IPS-NIHi7 (cell line): ENCODE measurements around the gene BCL11A.

Experiments
- DNase-seq: peaks from one replicate; pipeline ENCODE4 v3.0.0; 2012; ENCODE audit warnings: mixed read lengths; ENCODE audit errors: extremely low spot score

The BCL11A gene

DNA sequence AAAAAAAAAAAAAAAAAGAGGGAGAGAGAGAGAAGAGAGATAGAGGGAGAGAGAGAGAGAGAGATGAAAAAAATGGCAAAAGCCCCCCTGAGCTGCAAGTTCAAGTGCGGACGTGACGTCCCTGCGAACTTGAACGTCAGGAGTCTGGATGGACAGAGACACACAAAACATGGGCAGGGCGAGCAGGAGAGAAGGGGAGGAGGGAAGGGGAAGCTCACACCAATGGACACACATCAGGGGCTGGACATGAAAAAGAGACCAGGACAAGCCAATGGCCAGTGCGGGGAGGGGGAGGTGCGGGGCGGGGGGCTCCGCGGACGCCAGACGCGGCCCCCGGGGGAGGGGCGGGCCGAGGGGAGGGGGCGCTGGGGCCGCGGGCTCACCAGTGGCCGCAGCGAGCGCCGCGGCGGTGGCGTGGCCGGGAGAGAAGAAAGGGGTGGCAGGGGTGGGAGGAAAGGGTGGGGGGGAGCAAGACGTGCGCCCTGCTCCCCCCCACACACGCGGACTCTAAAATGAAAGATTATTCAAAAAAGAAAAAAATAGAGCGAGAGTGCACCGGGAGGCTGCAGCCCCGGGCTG lies at the start of gene BCL11A:
Gene BCL11A (minus strand): TSS at position 160 of the 579 bp plus-strand sequence. CDS start 384 bp downstream, outside the sequence.
- no peak for DNase-seq

DNA sequence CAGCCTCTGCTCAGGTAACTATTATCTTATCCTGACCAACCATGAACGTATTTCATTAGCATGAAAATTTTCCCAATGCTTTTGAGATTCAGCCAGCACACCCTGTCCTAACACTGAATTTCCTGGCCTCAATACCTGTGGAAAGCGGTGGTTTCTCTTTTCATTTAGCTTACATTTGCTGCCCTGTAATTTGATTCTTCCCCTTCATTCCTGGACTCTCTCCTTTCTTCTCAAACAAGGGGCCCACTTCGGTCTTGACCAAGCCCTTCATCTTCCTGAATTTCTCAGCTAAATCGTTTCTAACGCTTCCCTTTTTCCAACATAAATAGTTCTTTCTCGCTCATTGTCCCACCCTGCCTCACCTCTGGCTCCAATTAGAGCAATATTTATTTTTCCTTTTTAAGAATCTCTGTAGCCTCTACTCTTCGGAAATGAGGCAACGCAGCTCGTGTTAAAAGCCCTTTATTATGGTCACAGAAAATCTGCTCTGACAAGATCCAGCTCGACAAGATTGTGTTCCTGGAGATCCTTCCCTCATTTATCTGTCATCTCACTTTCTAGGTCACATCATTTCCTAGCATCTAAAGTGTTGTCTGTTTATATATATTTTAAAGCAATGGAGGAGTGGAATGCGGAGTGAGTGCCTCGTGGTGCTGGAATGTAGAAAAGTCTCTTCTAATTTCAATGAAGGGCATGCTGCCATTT lies 49.5 kb upstream of the BCL11A start:
- no peak for DNase-seq

DNA sequence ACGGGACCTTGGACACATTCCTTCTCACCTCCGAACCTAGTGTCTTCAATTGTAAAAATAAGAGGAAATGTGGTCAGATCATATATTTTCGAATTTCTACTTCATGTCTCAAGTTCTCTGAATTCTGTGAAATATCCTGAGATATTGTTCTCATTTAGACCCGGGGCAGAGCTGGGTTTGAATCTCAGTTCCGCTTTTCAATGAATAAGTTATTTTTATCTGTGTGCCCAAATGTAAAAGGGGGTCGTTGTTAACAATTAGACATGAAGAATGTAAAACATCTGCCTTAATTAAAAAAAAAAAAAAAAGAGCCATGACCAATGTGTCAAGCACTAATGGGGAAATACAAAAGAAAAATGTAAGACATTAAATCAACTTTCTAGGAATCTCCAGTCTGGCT lies 48.9 kb upstream of the BCL11A start:
- no peak for DNase-seq

DNA sequence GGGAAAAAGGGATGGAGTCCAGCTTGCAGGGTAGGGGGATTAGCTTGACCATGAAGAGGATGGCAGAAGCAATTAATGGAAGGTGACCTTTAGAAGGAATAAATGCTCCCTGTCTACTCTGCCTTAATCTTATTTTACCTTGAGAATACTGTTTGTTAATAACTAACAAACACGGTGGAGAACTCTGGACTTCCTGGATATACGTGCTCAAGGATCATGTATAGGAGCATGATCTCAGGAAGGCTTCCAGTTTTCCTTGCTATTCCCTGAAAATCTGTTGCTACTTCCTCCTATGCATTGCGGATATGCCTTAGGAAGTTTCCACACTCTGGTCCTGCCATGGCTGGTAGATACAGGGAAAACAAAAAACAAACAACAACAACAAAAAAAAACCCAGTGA lies 44.8 kb upstream of the BCL11A start:
- DNase-seq, result no peak

- DNase-seq, result no peak
These were observed 43.9 kb upstream of the BCL11A start for GRCh38 chr2:60597346-60597745.

GRCh38 chr2:60596411-60596810 lies 43.0 kb upstream of the BCL11A start:
- DNase-seq, result no peak

- no peak for DNase-seq
These were observed 42.5 kb upstream of the BCL11A start for GRCh38 chr2:60595953-60596352.

DNA sequence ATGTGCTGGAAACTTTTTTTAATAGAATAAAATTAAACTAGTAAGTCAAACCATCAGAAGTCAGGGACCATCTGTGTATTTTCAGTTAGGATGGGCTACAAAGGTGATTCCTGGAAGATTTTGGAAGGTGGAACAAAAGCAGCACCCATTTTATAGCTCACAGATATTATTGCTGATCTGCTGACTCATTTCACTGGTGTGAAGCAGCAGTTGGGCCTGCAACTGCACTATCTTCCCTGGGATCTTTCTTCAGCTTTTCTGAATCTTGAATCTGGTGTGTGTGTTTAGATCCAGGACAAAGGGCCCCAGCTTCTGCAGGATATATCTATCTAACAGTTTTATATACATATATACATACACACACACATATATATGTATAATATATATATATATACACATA lies 35.6 kb upstream of the BCL11A start:
- DNase-seq, result no peak

DNA sequence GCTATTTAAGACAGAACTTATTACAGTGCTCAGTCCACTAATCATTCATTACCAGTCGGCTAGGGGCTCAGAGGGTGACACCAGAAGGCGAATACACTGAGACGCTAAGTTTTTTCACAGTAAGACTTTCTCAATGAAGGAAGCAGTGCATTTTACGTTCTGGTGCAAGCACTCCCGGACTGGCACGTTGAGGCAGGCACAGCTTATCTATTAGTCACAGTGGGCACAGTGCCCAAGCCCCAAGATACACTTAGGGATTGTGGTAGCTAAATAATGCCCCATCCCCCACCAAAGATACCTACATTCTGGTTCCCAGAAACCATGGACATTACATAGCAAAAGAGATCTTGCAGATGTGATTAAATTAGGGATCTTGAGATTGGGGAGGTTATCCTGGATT lies 32.6 kb upstream of the BCL11A start:
- no peak for DNase-seq

GRCh38 chr2:60585276-60585675 lies 31.8 kb upstream of the BCL11A start:
- DNase-seq, result no peak

- no peak for DNase-seq
These were observed 30.1 kb upstream of the BCL11A start for GRCh38 chr2:60583604-60584003.

GRCh38 chr2:60581433-60582282 lies 28.2 kb upstream of the BCL11A start:
- peak; percentile 90 for DNase-seq

DNA sequence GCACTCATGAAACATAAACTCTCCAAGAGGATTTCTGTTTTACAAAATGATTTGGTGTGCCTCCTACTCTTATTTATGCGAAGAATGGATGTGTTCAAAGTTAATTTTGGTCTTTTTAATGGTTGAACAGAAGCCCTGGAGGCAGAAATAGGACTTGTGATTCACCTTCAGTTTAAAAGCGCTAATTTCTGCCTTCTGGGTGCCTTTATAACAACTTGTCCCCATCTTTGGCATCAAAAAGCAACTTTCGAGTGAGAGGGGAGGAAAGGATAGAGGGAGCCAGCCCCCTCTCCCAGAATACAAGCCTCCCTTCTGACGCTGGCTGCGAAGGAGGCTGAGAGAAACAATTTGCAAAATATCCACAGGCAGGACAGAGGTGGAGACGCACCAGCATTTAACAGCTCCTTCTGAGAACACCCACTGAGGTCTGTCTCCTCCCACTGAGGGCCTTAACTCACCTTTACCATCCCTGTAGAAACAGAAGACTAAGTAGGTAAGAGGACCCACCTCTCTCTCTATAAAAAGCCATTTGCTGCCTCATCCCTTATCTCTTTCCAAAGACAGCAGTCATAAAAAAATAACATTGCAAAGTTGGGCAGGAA lies 24.3 kb upstream of the BCL11A start:
- DNase-seq, result peak; percentile 25

DNA sequence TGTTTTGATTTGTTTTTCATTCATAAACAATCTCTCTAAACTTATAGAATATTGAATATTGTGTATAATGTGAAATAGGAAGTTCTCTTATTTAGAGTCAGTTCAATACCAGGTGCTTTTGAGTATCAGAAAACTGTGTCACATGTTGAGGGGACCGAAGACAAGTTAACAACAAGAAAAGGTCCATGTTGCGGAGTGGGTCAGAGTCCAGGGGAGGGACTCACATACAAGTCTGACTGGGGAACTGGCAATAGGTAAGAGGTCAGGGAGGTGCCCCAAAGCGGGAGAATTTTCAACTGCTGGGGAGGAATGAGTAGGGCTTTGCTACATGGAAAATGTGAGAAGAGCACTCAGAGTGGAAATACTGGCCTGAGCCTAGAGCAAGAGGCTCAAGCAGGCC lies 19.8 kb upstream of the BCL11A start:
- no peak for DNase-seq

- no peak for DNase-seq
These were observed 16.8 kb upstream of the BCL11A start for GRCh38 chr2:60570251-60570650.

DNA sequence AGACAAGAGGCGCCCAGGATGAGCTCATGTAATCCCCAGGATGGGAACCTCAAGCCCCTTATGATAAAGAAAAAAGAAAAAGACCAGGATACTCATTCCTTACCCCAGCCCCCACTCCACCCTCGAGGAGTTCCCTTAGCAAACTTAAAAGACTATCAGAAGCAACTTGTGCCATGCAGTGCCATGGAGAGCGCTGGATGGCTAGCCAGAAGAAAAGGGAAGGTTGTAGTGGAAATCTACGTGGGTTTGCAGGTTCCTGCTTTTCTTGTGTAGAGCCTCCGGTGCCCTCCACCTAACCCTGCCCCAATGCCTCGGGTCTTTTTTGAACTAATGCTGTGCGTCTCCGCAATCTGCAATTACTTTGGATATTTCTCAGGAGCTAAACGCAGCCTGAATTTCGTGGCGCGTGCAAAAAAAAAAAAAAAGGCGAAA lies 16.2 kb upstream of the BCL11A start:
- DNase-seq, result no peak

DNA sequence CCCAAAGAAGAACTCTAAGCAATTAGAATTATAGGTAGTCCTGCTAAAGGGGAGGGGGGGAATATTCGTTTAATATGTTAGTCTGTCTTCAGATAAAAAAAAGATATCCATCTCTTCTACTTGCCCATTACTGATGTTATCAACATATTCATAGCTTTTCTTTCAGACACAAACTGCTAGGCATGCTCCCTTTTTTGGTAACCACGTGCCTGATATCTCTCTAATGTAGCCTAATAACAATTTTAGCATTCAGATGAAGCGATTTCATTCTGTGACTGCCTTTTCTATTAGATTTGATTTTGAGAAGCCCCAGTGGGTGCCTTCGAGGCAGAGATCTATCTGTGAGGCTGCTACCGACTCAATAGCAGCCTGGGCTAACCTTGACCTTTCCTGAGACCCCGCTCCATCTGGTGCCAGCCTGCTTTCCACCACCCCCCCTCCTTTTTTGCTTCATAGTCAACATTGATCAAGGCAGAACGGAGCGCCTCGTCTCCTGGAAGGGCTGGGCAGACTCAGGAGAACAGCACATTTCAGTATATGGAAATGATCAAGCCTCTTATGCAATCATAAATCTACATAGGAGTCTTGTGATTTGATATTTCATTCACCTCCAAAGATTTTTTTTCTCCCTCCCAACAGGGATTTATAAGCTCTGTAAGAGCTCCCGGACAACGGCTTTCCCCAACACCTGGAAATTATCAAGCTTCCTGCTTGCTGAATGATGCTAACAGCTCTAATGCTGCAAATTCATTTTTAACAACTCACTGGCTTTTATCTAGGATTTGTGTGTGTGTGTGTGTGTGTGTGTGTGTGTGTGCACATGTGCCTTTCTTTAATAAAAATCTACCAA lies 14.7 kb upstream of the BCL11A start:
- DNase-seq, result no peak

GRCh38 chr2:60567096-60567495 lies 13.6 kb upstream of the BCL11A start:
- no peak for DNase-seq

DNA sequence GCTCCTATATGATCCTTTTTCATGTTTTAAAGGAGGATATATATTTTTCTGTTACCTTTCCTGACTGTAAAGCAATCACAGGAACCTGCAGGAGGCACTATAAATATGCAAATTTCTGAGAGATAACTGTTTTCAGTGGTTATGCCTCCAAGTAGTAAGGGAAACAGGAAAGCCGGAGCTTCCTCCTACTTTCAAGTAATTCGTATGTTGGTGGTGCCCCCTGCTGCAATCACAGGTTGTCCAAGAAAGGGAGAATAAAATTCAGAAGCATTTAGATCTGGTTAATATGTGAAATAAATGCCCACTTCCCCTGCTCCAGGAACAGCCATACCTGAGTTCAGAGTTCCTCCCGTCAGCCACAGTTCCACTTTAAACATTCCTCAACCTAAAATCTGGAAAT lies 12.0 kb upstream of the BCL11A start:
- no peak for DNase-seq

DNA sequence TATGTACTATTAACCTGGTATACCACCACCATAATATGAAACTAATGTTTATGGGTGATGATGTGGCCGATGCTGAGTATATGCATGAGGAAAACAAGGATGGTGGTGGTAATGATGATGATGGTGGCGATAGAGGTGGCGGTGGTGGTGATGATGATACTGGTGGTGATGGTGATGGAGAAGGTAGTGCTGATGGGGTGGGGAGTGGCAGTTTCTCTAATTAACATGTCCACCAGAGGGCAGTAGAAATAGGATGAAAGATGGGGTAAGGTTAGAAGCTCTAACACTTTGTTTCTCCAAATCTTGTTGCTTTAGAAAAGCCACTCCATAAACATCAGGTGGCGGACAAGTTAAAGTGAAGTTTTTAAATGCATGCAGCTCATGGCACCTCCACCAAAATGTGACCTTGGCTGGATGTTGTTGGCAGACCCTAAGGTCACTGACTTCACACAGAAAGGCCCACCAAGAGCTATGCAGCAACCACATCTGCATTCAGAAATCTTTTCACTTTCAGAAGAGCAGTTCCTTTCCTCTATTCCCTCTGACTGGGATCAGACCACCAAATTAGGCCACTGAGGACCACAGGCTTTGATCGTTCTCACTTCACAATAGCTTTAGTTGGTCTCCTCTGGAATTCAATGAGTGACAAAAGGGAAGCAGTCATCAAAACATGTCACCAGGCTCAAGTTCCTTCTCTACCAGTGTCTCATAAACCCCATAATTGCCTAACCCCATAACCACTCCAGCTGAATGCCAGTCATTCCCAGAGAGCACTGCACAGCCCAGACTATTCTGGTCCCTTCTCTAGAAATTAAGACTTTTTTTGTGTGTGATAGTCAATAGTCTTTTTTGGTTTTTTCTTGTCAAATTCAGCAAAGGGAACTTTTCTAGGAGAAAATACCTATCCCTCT lies 7.5 kb upstream of the BCL11A start:
- no peak for DNase-seq
